ENCODE results near the gene MYO3B. TPM values are rescaled to one million over a fixed set of nuclear protein-coding genes. Genes with fewer than 3 reads are reported as not detected.

The MYO3B gene
- total RNA-seq, 1 donor from 2014 or later: not detected

GRCh38 chr2:170396799-170397459 is 219.0 kb downstream of the MYO3B start:
- H3K27ac Mint-ChIP-seq (ENCODE audit: unreplicated experiment): no peak overlapping the region
- H3K4me1 Mint-ChIP-seq (ENCODE audit: low read depth): no peaks in the 10 kb centered on the region
- no peaks in the 10 kb centered on the region for H3K36me3 Mint-ChIP-seq (ENCODE audit: low read depth)
- no peaks in the 10 kb centered on the region for H3K9me3 Mint-ChIP-seq (ENCODE audit: low read depth)
- no peak for DNase-seq (ENCODE audit: low spot score)
- no peak overlapping the region for H3K4me3 Mint-ChIP-seq (ENCODE audit: unreplicated experiment)
- peaks cover 58% of the 10 kb centered on the region for H3K27me3 Mint-ChIP-seq (ENCODE audit: low read depth)
- peak; percentile 79 for TF ChIP-seq CTCF (IDR thresholded peaks at IDR 0.05)

DNA sequence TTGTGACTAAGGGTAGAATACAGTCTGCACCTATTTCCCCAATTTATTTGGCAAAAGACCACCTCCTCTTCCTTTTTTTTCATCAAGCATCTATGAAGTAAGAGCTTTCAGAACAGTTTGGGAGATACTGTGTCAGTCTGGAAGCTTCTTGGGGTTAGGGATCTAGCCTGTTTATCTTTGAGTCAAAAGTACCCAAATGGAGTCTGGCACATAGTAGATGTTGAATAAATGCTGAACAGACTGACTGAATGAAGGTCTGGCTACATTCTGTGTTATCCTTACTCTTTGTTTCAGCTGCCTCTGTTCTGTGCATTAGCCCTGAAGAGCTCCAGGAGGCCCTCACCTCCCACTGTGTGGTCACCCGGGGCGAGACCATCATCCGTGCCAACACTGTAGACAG is 223.2 kb downstream of the MYO3B start:
- DNase-seq (ENCODE audit: low spot score): no peak
- peaks cover 2% of the 10 kb centered on the region for H3K36me3 Mint-ChIP-seq (ENCODE audit: low read depth)
- H3K27ac Mint-ChIP-seq (ENCODE audit: unreplicated experiment): no peak overlapping the region
- H3K27me3 Mint-ChIP-seq (ENCODE audit: low read depth): peaks cover 65% of the 10 kb centered on the region
- H3K4me3 Mint-ChIP-seq (ENCODE audit: unreplicated experiment): no peak overlapping the region
- no peak for TF ChIP-seq CTCF (IDR thresholded peaks at IDR 0.05)
- no peaks in the 10 kb centered on the region for H3K4me1 Mint-ChIP-seq (ENCODE audit: low read depth)
- H3K9me3 Mint-ChIP-seq (ENCODE audit: low read depth): no peaks in the 10 kb centered on the region

DNA sequence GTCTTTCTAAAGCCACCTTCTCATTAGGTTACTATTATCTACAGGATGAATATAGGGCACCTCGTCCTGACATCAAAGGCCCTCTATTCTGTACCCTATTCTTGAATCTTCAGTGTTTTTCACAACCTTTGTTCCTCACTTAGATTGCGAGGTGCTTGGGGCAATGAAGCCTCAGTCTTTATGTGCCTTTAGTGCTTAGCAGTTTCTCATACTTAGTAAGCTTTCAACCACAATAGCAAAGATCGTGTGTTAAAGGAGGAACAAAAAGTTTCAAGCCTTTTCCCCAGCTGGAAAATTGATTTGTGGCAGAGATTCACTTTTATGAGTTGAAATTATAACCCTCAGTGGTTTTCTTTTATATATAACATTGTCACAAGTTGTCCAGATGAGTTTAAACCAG is 226.9 kb downstream of the MYO3B start:
- peaks cover 2% of the 10 kb centered on the region for H3K36me3 Mint-ChIP-seq (ENCODE audit: low read depth)
- H3K9me3 Mint-ChIP-seq (ENCODE audit: low read depth): no peaks in the 10 kb centered on the region
- H3K4me1 Mint-ChIP-seq (ENCODE audit: low read depth): peaks cover 6% of the 10 kb centered on the region
- H3K27me3 Mint-ChIP-seq (ENCODE audit: low read depth): peaks cover 72% of the 10 kb centered on the region
- no peak for DNase-seq (ENCODE audit: low spot score)
- TF ChIP-seq CTCF (IDR thresholded peaks at IDR 0.05): no peak
- no peak overlapping the region for H3K27ac Mint-ChIP-seq (ENCODE audit: unreplicated experiment)
- H3K4me3 Mint-ChIP-seq (ENCODE audit: unreplicated experiment): no peak overlapping the region

DNA sequence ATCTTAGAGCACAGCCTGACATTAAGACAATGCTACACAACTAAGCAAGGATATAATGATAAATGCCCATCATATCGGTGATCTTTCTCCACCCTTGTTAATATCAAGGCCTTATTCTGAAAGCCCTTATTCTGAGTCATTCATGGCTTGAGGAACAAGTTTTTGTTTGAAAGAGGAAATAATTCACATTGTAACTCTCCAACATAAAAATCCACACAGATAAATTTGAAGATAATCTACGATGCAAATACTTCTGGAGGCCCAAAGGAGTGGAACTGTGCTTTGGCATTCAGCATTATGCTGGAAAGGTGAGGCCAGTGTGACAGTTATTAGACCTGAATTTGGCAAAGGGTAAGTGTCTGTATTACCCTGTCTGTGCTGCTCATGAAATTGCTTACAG is 227.4 kb downstream of the MYO3B start:
- TF ChIP-seq CTCF (IDR thresholded peaks at IDR 0.05): no peak
- H3K4me1 Mint-ChIP-seq (ENCODE audit: low read depth): peaks cover 6% of the 10 kb centered on the region
- no peak overlapping the region for H3K27ac Mint-ChIP-seq (ENCODE audit: unreplicated experiment)
- peaks cover 72% of the 10 kb centered on the region for H3K27me3 Mint-ChIP-seq (ENCODE audit: low read depth)
- H3K9me3 Mint-ChIP-seq (ENCODE audit: low read depth): no peaks in the 10 kb centered on the region
- H3K4me3 Mint-ChIP-seq (ENCODE audit: unreplicated experiment): no peak overlapping the region
- DNase-seq (ENCODE audit: low spot score): no peak
- H3K36me3 Mint-ChIP-seq (ENCODE audit: low read depth): peaks cover 2% of the 10 kb centered on the region

DNA sequence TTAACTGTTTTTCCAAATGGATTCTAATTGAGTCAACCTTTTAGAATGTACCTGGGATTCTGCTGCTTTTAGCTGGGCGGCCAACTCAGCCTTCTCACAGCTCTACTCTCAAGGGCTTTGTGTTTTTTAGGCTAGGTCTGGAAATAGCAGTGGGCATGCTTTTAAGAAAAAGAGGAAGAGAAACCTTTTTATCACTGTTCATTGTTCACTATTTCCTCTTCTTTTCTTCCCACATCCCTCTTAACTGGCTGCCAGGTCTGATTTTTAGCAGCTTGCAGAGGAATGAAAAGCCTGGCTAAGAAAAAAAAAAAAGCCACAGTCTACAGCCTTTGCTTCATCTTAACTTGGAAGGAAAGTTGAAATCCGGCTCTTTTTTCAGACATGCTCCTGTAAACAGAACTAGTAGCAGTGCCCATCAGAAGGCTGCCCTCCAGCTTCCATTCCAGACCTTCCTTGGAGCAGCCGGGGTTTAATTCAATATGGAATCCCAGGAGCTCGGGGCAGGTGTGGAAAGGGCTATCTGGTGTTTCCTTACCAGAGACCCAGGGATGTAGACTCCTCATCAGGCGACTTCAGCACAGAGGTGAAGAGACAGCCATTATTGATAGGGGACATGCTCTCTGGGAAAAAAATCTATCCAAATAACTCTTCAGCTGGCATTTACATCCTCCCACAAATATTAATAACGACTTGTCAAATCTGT is 230.7 kb downstream of the MYO3B start:
- DNase-seq (ENCODE audit: low spot score): no peak
- Mint-ChIP-seq H3K9me3 (ENCODE audit: low read depth) (no peaks in the 10 kb centered on the region), H3K27me3 (ENCODE audit: low read depth) (peaks cover 59% of the 10 kb centered on the region), H3K4me3 (ENCODE audit: unreplicated experiment) (no peak overlapping the region), H3K4me1 (ENCODE audit: low read depth) (peaks cover 6% of the 10 kb centered on the region), H3K27ac (ENCODE audit: unreplicated experiment) (no peak overlapping the region), H3K36me3 (ENCODE audit: low read depth) (peaks cover 5% of the 10 kb centered on the region)
- no peak for TF ChIP-seq CTCF (IDR thresholded peaks at IDR 0.05)

Data from chondrocyte (in vitro differentiated cells).